NCI-H345 (cell line): Measurements from ENCODE around the gene PRSS33.

Experiments
- DNase-seq: peaks from one replicate; lab custom pipeline; 2025; lab: John Stamatoyannopoulos, UW

The PRSS33 gene

GRCh38 chr16:2761886-2762583, 25.3 kb downstream of the PRSS33 start:
- no peak for DNase-seq

GRCh38 chr16:2761472-2761871, 25.9 kb downstream of the PRSS33 start:
- DNase-seq, result no peak

GRCh38 chr16:2757344-2757743, 30.0 kb downstream of the PRSS33 start:
- no peak for DNase-seq

- DNase-seq, result no peak
These were observed 30.9 kb downstream of the PRSS33 start for GRCh38 chr16:2756288-2757015.

- no peak for DNase-seq
These were observed 32.2 kb downstream of the PRSS33 start for GRCh38 chr16:2755158-2755557.

DNA sequence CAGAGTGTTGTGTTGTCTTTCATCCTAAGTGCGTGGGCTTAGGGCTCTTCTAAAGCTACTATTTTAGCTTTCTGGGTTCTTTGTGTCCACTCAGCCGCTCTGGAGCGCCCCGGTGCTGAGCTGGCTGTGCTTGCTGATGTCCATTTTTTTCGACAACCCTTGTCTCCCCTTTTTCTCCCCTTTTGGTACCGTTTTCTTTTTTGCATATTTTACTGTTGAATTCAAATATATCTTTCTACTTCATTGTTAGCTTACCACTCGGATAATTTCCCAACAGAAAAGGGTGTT, 33.7 kb downstream of the PRSS33 start:
- no peak for DNase-seq

DNA sequence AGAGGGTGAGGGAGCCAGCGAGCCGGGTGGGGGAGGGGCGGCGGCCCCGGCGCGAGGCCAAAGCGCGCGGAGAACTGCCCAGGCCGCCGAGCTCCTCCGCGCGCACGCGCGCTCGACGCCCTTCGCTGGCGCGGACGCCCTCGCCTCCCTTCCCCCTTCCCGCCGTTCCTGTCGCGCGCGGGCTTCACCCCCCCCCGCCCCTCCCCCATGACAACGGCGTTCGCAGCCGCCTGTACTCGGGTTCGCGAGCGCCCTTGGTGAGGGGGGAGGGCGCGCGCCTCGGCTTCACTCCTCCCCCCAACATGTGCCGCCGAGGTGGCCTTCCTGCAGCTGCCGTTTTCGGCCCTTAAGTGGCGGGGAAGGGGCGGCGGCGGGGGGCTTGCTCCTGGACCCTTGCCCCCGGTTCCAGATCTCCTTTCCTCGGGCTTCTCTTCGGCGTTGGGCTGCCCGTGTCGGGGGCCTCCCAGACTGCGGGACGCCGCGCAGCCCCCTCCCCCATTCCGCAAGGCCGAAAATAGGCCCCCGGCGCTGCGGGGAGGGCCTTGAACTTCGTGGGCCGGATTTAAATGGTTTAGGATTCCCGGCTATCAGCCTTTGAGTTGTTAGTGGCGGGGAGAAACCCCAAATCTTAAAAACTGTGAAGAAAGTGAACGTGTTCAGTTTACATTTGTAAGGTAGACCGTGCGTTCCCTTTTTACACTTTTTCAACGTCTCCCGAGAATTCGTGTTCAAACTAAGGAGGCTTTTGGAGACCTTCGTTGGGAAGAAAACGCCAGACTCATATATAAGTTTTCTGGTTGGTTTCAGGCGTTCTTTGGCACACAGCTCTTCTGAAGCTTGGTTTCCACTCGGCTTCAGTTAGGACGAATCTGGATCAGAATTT, 34.3 kb downstream of the PRSS33 start:
- peak; percentile 81 for DNase-seq

DNA sequence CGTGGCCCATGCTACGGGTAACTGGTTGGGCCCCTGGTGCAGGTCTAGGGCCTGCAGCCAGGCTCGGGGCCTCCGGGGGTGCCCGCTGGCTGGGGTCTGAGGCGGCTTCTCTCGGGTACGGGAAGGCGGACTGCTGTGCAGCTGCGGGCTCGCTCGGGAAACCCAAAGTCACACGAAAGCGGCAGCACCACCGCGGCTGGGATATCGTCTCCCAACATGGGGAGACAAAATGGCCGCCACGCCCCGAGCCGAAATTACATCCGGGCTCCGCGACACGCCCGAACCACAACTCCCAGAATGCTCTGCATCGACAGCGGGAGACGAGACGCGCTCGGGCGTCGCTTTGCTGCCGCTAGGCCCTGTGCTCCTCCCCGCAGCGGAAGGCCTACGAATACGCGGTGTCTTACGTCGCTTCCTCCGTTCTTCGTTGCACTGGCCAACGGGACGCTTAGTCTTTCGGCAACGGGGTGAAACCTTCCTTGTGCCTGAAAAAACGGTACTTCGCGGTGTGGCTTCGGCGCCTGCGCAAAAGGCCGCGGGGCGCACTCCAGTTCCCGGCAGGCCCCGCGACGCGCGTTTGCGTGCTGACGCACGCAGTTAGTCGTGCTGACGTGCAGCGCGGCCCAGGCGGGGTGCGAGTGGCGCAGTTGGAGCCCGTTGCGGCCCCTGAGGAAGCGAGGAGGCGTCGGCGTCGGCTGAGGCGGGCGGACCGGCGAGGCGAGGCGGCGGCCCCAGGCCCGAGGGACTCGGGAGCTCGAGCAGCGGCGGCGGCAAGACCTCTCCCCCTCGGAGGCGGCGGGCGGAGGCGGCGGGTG, 35.1 kb downstream of the PRSS33 start, which contains the start of gene SRRM2:
Gene SRRM2, plus strand, starts transcription at position 604 of the 815 bp plus-strand sequence. CDS start 3,727 bp downstream, outside the sequence.
- peak; percentile 96 for DNase-seq

DNA sequence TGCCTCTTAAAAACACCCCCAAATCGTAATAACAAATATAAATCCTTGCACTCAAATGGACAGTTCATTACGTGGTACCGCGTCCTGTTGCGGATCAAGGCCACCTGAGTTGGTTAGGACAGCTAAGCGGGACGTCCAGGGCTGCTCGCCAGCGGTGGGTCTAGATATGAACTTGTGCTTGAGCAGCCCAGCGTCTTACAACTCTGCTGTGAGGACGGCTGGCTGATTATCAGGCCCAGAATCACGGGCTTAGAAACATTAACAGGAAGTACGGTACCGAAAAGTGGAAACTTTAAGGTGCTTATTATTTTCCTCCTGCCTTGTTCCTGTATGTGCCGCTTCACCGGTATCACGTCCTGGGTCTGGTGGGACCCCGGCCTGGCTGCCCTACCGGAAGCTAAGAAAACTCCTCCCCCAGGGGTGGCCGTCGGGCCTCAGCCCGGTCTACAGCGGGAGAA, 35.8 kb downstream of the PRSS33 start:
- peak; percentile 89 for DNase-seq

DNA sequence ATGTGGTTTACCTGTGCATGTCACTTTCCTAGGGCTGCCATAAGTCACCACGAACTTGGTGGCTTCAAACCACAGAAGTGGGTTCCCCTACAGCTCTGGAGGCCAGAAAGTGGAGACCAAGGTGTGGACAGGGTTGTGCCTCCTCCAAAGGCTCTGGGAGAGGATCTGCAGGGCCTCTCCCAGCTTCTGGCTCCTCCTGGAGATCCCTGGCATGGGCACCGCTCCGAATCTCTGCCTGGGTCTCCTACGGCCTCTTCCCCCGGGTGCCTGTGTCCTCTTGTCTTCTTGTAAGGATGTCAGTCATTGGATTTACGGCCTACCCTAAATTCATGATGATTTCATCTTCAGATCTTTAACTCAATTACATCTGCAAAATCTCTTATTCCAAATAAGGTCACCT, 37.4 kb downstream of the PRSS33 start:
- DNase-seq, result no peak

- no peak for DNase-seq
These were observed 37.9 kb downstream of the PRSS33 start for GRCh38 chr16:2749476-2749875.

- no peak for DNase-seq
These were observed 38.5 kb downstream of the PRSS33 start for GRCh38 chr16:2748757-2749455.

- DNase-seq, result no peak
These were observed 41.4 kb downstream of the PRSS33 start for GRCh38 chr16:2745961-2746360.

DNA sequence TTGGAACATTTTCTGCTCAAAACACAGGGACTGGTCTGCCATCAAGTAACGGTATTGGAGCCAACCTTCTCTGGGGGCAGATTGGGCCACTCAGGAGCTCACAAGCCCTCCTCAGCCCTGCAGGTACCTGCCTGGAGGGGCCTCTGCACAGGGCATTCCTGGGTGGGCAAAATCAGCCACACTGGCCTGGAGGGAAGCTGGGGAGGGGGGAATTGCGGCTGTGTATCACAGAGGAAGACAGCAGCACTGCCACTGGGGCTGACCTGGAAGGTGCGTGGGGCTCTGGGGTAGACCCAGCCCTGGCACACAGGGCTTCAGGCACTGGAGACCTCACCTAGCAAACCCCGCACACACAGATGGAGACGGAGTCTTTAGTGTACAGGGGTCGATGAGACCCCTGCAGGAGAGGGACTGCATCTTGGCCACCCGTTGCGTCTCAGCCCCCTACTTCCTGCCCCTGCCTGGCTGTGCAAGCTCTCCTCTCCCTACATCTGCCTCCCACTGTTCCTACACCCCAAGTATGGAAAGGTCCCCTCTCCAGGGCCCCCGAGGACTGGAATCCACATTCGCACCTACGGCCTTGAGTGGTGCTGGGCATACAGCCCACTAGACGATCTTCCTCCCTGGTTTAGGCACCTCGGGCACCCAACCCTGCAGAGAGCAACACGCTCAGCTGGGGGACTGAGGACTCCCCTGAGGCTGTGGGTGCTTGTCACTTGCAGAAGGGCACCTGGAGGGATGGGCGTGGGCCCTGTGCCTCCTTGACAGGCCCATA, 42.1 kb downstream of the PRSS33 start:
- no peak for DNase-seq

- DNase-seq, result no peak
These were observed 42.6 kb downstream of the PRSS33 start for GRCh38 chr16:2744711-2745110.

DNA sequence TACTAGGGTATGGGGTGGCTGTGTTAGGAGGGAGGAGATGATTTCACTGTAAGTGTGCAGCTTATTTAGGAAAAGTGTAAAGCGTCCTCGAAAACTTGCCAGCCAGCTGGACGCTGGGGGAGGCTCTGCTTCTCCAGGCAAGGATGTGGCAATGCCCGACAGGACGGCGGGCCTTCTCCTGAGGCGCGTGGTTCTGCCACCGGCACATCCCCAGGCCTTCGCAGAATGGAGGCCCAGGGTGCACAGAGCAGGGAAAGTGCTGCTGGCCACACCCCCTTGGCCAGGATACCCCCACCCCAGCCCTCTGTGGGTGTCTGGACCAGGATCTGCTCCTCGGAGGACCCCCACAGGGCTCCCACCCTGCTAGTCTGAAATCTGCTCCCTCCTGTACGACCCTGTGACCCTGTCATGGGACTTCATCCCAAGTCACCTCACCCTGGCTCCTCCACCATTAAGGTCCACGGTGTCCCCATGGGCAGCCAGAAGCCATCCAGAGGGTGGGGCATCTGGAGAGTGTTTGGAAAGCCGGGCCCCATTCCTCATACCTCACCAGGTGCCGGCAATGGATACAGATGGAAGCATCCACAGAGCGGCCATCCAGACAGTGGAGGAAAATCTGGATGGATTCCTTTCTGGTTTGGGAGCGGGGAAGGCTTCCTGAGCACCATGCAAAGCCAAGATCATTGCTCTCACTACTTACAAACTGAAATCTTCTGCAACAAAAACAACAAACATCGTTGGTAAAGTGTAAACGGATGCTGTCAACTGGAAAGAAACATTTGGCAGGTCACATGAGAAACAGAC, 44.2 kb downstream of the PRSS33 start:
- no peak for DNase-seq

DNA sequence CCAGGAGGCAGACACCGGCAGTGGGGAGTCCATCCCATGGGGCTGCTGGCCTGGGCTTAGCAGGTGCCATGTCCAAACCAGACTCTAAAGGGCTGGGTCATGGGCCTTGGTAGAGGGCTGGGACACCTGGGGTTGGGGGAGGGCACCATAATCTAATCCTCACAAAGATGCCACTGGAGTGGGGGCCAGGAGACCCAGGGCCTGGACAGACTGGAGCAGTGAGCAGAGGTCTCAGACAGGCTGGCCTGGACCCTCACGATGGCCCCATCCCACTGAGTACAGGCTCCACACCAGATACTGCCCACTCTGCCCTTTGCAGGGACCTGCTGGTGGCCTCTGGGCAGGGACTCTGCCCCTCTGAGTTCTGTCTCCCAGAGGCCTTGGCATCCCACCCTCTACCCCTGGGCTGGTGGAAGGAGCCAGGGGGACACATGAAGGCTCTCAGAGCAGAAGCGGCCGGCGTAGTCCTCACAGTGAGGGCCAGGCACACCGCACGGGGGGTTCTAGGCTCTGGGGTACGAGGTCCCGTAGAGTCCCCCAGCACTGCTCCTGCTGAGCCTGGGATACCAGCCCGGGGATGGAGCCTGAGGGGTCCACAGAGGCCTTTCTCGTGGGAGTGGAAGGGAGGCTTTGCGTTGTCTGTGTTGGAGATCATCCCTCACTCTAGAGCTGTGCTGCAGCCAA, 44.9 kb downstream of the PRSS33 start:
- no peak for DNase-seq

GRCh38 chr16:2741168-2741567, 46.2 kb downstream of the PRSS33 start:
- no peak for DNase-seq

DNA sequence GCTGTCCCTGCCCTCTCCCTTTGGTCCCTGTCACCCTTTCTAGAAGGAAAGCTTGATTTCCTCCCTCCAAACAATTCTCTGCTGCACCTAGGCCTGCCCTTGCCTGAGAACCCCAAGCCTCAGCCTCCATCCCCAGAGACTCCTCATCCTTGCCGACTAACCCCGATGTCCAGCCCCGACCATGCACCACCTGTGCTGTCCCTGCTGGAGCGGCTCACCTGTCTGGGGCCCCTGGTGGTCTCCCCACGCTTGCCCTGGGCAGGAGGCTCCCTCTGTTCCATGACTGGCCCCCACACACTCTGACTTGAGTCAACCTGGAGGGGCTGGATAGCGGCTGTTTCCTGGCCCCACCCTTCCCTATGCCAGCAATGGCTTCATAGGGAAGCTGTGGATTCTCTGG, 46.9 kb downstream of the PRSS33 start:
- DNase-seq, result no peak
